HG02623 (cell line): ENCODE measurements around the gene KIAA0040.
"Not testable (repeated sequence)": the region's sequence is repeated elsewhere in the genome, so short reads cannot be mapped to it uniquely, and the experiment has no call there.

Experiments used
- ATAC-seq: cut with Tn5 transposase; IDR thresholded peaks from one replicate; pipeline ENCODE4 v1.9.1; 2021; ENCODE audit warnings: moderate library complexity; ENCODE audit not compliant: unreplicated experiment

Gene KIAA0040

DNA sequence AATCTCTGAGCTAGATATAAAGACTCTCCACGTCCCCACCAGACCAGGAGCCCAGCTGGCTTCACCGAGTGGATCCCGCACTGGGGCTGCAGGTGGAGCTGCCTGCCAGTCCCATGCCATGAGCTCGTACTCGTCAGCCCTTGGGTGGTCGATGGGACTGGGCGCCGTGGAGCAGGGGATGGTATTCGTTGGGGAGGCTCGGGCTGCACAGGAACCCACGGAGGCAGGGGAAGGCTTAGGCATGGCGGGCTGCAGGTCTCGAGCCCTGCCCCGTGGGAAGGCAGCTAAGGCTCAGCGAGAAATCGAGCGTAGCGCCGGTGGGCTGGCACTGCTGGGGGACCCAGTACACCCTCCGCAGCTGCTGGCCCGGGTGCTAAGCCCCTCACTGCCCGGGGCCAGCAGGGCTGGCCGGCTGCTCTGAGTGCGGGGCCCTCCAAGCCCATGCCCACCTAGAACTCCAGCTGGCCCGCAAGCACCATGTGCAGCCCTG lies 84.2 kb downstream of the KIAA0040 start:
- ATAC-seq = not testable (repeated sequence)
